GM23338 (cell line): ENCODE data around the gene ZNF496. TPM values are rescaled to one million over a fixed set of nuclear protein-coding genes. Genes with fewer than 3 reads are reported as not detected.
A peak's percentile ranks its signal among the peaks of the same experiment; 100 is the strongest.

ENCODE experiments used
- ATAC-seq: fragments of 200-7000 bp; cut with Tn5 transposase; 3 replicates; pipeline ENCODE4 v1.9.1; 2020
- DNase-seq: peaks from one replicate; pipeline ENCODE4 v3.0.0-alpha.2; 2015; ENCODE audit warnings: low spot score
- H2AFZ ChIP-seq: fragments of 200-600 bp; sonication (generic); 2 replicates; pipeline ENCODE4 v1.8.0; 2016; ENCODE audit warnings: antibody characterized with exemption, mild to moderate bottlenecking, moderate library complexity
- H3F3A ChIP-seq: fragments of 200-600 bp; sonication (generic); replicated peaks from 2 replicates; pipeline ENCODE4 v1.8.0; 2017; ENCODE audit warnings: antibody characterized with exemption, mixed run types, low read depth
- H3K27ac ChIP-seq: fragments of 200-600 bp; sonication (generic); 2 replicates; pipeline ENCODE4 v1.6.1; 2016; ENCODE audit warnings: low read depth
- H3K27me3 ChIP-seq: fragments of 200-600 bp; sonication (generic); 2 replicates; pipeline ENCODE4 v1.8.0; 2016; ENCODE audit warnings: mild to moderate bottlenecking, mixed run types, moderate library complexity; ENCODE audit not compliant: insufficient read depth
- H3K36me3 ChIP-seq: fragments of 200-600 bp; sonication (generic); 2 replicates; pipeline ENCODE4 v1.8.0; 2016; ENCODE audit warnings: mild to moderate bottlenecking; ENCODE audit not compliant: insufficient read depth
- H3K4me1 ChIP-seq: fragments of 200-600 bp; sonication (generic); 2 replicates; pipeline ENCODE4 v1.8.0; 2016; ENCODE audit warnings: mild to moderate bottlenecking, moderate library complexity; ENCODE audit not compliant: insufficient read depth
- H3K4me2 ChIP-seq: fragments of 200-600 bp; sonication (generic); 2 replicates; pipeline ENCODE4 v1.7.1; 2017; ENCODE audit warnings: mixed run types
- H3K4me3 ChIP-seq: fragments of 200-600 bp; sonication (generic); 2 replicates; pipeline ENCODE4 v1.6.1; 2016; ENCODE audit warnings: mixed run types
- H3K79me2 ChIP-seq: fragments of 200-600 bp; sonication (generic); replicated peaks from 2 replicates; pipeline ENCODE4 v1.8.0; 2017; ENCODE audit warnings: mild to moderate bottlenecking; ENCODE audit not compliant: insufficient read depth
- H3K9me2 ChIP-seq: fragments of 200-600 bp; sonication (generic); 2 replicates; pipeline ENCODE4 v1.8.0; 2017; ENCODE audit not compliant: insufficient read depth
- H4K20me1 ChIP-seq: fragments of 200-600 bp; sonication (generic); replicated peaks from 2 replicates; pipeline ENCODE4 v1.8.0; 2017; ENCODE audit warnings: mild to moderate bottlenecking; ENCODE audit not compliant: insufficient read depth
- H3K27ac Mint-ChIP-seq: 2 replicates; pipeline ENCODE4 v1.8.0; 2020; ENCODE audit warnings: inconsistent platforms, mild to moderate bottlenecking, moderate library complexity, mixed read lengths
- H3K27me3 Mint-ChIP-seq: 3 replicates; pipeline ENCODE4 v1.8.0; 2022; ENCODE audit warnings: low read depth, mild to moderate bottlenecking, moderate library complexity, mixed read lengths, inconsistent platforms; ENCODE audit not compliant: insufficient read depth, poor library complexity
- H3K36me3 Mint-ChIP-seq: 3 replicates; pipeline ENCODE4 v1.8.0; 2021; ENCODE audit warnings: low read depth, mild to moderate bottlenecking, inconsistent platforms, moderate library complexity, mixed read lengths
- H3K4me1 Mint-ChIP-seq: 3 replicates; pipeline ENCODE4 v1.8.0; 2020; ENCODE audit warnings: mild to moderate bottlenecking, inconsistent platforms, mixed read lengths
- H3K4me3 Mint-ChIP-seq: 3 replicates; pipeline ENCODE4 v1.8.0; 2021; ENCODE audit warnings: moderate library complexity, mild to moderate bottlenecking, inconsistent platforms, mixed read lengths
- H3K9me3 Mint-ChIP-seq: 3 replicates; pipeline ENCODE4 v1.8.0; 2020; ENCODE audit warnings: moderate library complexity, mild to moderate bottlenecking, inconsistent platforms, mixed read lengths
- CREB1 ChIP-seq: fragments of 250-450 bp; sonication (Bioruptor Pico); IDR thresholded peaks from 2 replicates; pipeline ENCODE4 v1.5.0; 2020; ENCODE audit warnings: low read depth, mild to moderate bottlenecking, moderate library complexity
- CTCF ChIP-seq, 2 experiments: fragments of 200-600 bp in 1 of 2; sonication (generic) in 1 of 2; conservative IDR thresholded peaks; 2 replicates each; pipeline versions ENCODE4 v1.5.1 to v1.6.1; 2016 to 2017; ENCODE audit warnings: antibody characterized with exemption in 2 of 2, low read depth in 2 of 2, mild to moderate bottlenecking in 2 of 2, moderate library complexity in 1 of 2
- EZH2 ChIP-seq: fragments of 200-600 bp; sonication (generic); IDR thresholded peaks from one replicate; pipeline ENCODE4 v1.8.0; 2017; ENCODE audit warnings: antibody characterized with exemption, mild to moderate bottlenecking, low read depth; ENCODE audit not compliant: unreplicated experiment
- EZH2phosphoT487 ChIP-seq: fragments of 200-600 bp; sonication (generic); IDR thresholded peaks from one replicate; pipeline ENCODE4 v1.8.1; 2018; ENCODE audit warnings: antibody characterized with exemption; ENCODE audit not compliant: unreplicated experiment
- JUNB ChIP-seq: IDR thresholded peaks from one replicate; pipeline ENCODE4 v1.6.1; 2016; ENCODE audit warnings: antibody characterized with exemption; ENCODE audit not compliant: unreplicated experiment
- NANOG ChIP-seq: IDR thresholded peaks from 2 replicates; pipeline ENCODE4 v1.6.1; 2016; ENCODE audit warnings: antibody characterized with exemption, borderline replicate concordance
- POLR2AphosphoS5 ChIP-seq: IDR thresholded peaks from 2 replicates; pipeline ENCODE4 v1.6.1; 2016; ENCODE audit warnings: antibody characterized with exemption, low read depth
- REST ChIP-seq: IDR thresholded peaks from one replicate; pipeline ENCODE4 v1.6.1; 2018; ENCODE audit warnings: antibody characterized with exemption; ENCODE audit not compliant: unreplicated experiment
- STAT1 ChIP-seq: IDR thresholded peaks from one replicate; pipeline ENCODE4 v1.6.1; 2016; ENCODE audit warnings: antibody characterized with exemption; ENCODE audit not compliant: unreplicated experiment
- ZNF114 ChIP-seq: fragments of 250-450 bp; sonication (Bioruptor Pico); IDR thresholded peaks from 2 replicates; pipeline ENCODE4 v1.5.0; 2020; ENCODE audit warnings: mild to moderate bottlenecking, moderate library complexity
- ZNF331 ChIP-seq: fragments of 250-450 bp; sonication (Bioruptor Pico); IDR thresholded peaks from 2 replicates; pipeline ENCODE4 v1.5.0; 2020; ENCODE audit warnings: low read depth, mild to moderate bottlenecking, moderate library complexity
- polyA plus RNA-seq: library from polyadenylated mRNA; unstranded; fragments of >200 nt; fragmentation: Nextera tagmentation; extraction: Ambion mirVana; gene quantifications from 2 replicates; pipeline ENCODE4 v1.2.1, GENCODE V29; 2016
- total RNA-seq: library from RNA; depleted of rRNA; stranded (reverse); fragments of >200 nt; shearing (Covaris generic); gene quantifications from 2 replicates; pipeline ENCODE4 v1.2.3, GENCODE V29; 2014
- TF ChIP-seq, protein P1 (sequence below): IDR thresholded peaks from 2 replicates; pipeline ENCODE4 v1.6.1; 2016; ENCODE audit warnings: antibody characterized with exemption

Gene ZNF496
- total and polyA plus RNA-seq, 2 experiments from 2014 or later = 22.0 to 127 TPM

- H3K9me3 Mint-ChIP-seq = no peaks in the 10 kb centered on the region; the same call in 1 of the 3 replicates
- Histone ChIP-seq H3K4me3 (peak overlapping the region; percentile 91), H3K27me3 (no peaks in the 10 kb centered on the region), H3K79me2 (peaks cover 81% of the 10 kb centered on the region), H3F3A (no peaks in the 10 kb centered on the region; the same call in 1 of the 2 replicates), H2AFZ (no peak overlapping the region), H3K9me2 (no peaks in the 10 kb centered on the region), H4K20me1 (peaks cover 59% of the 10 kb centered on the region), H3K4me2 (peak overlapping the region; percentile 98), H3K4me1 (peaks cover 34% of the 10 kb centered on the region), H3K27ac (no peak overlapping the region), H3K36me3 (peaks cover 28% of the 10 kb centered on the region)
- ATAC-seq (peak; percentile 29), DNase-seq (peak; percentile 32)
- peaks cover 37% of the 10 kb centered on the region for H3K4me1 Mint-ChIP-seq
- H3K27me3 Mint-ChIP-seq = peaks cover 19% of the 10 kb centered on the region
- TF ChIP-seq CREB1 (CRISPR knock-in tag) (no peak), POLR2AphosphoS5 (0 out of 2 replicates have a peak, but pooled peaks have one; percentile 24)
- peaks cover 71% of the 10 kb centered on the region for H3K36me3 Mint-ChIP-seq
- H3K27ac Mint-ChIP-seq = peak overlapping the region; percentile 94
- H3K4me3 Mint-ChIP-seq = peak overlapping the region; percentile 89
These were observed 1.0 kb downstream of the ZNF496 start for GRCh38 chr1:247330548-247331171.

DNA sequence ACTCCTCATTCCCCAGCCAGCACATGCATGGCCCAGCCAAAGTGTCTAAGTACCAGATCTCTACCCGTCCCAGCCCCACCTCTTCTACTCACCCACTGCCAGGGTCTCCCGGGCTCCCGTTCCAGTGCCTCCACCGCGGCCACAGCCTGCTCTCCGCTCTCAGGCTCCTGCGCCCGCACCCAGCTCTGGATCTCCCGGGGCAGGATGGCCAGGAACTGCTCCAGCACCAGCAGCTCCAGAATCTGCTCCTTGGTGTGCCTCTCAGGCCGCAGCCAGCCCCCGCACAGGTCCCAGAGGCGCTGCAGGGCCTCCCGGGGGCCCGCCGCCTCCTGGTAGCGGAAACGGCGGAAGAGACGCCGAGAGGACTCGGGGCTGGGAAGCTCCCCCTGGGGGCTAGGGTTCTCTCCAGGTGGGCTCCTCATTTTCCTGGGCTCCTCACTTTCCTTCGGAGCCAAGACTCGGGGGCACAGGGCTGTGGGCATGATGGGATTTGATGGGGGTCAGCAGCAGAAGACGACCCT lies 2.5 kb downstream of the ZNF496 start:
- Mint-ChIP-seq H3K27me3 (peaks cover 15% of the 10 kb centered on the region), H3K9me3 (no peaks in the 10 kb centered on the region; the same call in 2 of the 3 replicates), H3K27ac (no peak overlapping the region), H3K4me1 (peaks cover 33% of the 10 kb centered on the region), H3K4me3 (peak overlapping the region; percentile 89; the same call in 2 of the 3 replicates), H3K36me3 (peaks cover 71% of the 10 kb centered on the region)
- H3K4me1 ChIP-seq = peaks cover 19% of the 10 kb centered on the region
- H3K36me3 ChIP-seq = peaks cover 35% of the 10 kb centered on the region
- H3K4me3 ChIP-seq = no peak overlapping the region
- no peak overlapping the region for H2AFZ ChIP-seq
- H3K79me2 ChIP-seq = peaks cover 78% of the 10 kb centered on the region
- no peaks in the 10 kb centered on the region for H3K9me2 ChIP-seq
- H4K20me1 ChIP-seq = peaks cover 48% of the 10 kb centered on the region
- H3K27me3 ChIP-seq = no peaks in the 10 kb centered on the region
- H3K27ac ChIP-seq = no peak overlapping the region
- no peak overlapping the region for H3K4me2 ChIP-seq
- DNase-seq (no peak), ATAC-seq (no peak)
- H3F3A ChIP-seq = peaks cover 2% of the 10 kb centered on the region; the same call in 1 of the 2 replicates
- TF ChIP-seq EZH2 (no peak), CREB1 (CRISPR knock-in tag) (no peak), JUNB (no peak), REST (no peak), NANOG (no peak), STAT1 (no peak), ZNF331 (CRISPR knock-in tag) (no peak), ZNF114 (no peak), EZH2phosphoT487 (no peak), CTCF (conservative IDR thresholded peaks at IDR 0.05; ENCODE audit: low read depth in 2 of 2) (no peak)
- TF ChIP-seq, protein P1, sequence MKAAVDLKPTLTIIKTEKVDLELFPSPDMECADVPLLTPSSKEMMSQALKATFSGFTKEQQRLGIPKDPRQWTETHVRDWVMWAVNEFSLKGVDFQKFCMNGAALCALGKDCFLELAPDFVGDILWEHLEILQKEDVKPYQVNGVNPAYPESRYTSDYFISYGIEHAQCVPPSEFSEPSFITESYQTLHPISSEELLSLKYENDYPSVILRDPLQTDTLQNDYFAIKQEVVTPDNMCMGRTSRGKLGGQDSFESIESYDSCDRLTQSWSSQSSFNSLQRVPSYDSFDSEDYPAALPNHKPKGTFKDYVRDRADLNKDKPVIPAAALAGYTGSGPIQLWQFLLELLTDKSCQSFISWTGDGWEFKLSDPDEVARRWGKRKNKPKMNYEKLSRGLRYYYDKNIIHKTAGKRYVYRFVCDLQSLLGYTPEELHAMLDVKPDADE = no peak
